Activated T-helper 2 cell treated with anti-CD3 and anti-CD28 coated beads, Interferon-gamma antibody, Interleukin-2, Interleukin-4, amounts not matched to agents 10 μg/mL and 5 μg/mL and 100 μg/mL, durations not matched to agents 14 hours and 24 hours and 36 hours (primary cell): ENCODE results near the gene RCAN1. TPM values are rescaled to one million over a fixed set of nuclear protein-coding genes. Genes with fewer than 3 reads are reported as not detected.

ENCODE experiments used
- DNase-seq: peaks from one replicate; pipeline ENCODE4 v3.0.0; 2021; ENCODE audit warnings: low spot score
- H3K27ac Mint-ChIP-seq: one replicate; pipeline ENCODE4 v1.8.0; 2021; ENCODE audit warnings: mixed read lengths
- H3K27me3 Mint-ChIP-seq: one replicate; pipeline ENCODE4 v1.8.0; 2021; ENCODE audit warnings: low read depth, mixed read lengths
- H3K36me3 Mint-ChIP-seq: one replicate; pipeline ENCODE4 v1.8.0; 2021; ENCODE audit warnings: low read depth, mixed read lengths
- H3K4me1 Mint-ChIP-seq: one replicate; pipeline ENCODE4 v1.8.0; 2021; ENCODE audit warnings: low read depth, mixed read lengths
- H3K4me3 Mint-ChIP-seq: one replicate; pipeline ENCODE4 v1.8.0; 2021; ENCODE audit warnings: low read depth, mild to moderate bottlenecking, moderate library complexity, mixed read lengths
- H3K9me3 Mint-ChIP-seq: one replicate; pipeline ENCODE4 v1.8.0; 2021; ENCODE audit warnings: mixed read lengths
- intact Hi-C: fragments of 100-400 bp; cut with micrococcal nuclease; formaldehyde crosslinking; loops from one replicate; pipeline ENCODE4 v1.15.1; 2023
- total RNA-seq: library from RNA; stranded (reverse); gene quantifications from 2 replicates; pipeline ENCODE4 v1.2.3, GENCODE V29; 2022

Gene RCAN1
- 21.1 and 21.8 TPM in 2 replicates for total RNA-seq

- intact Hi-C loops, result loop anchor here (2.0 to 10.0 kb wide), 2 partner anchors 700 to 970 kb away; partner anchors contain the start of genes ATP5PO, CRYZL1 and ITSN1
- peak; percentile 85 for DNase-seq
- Mint-ChIP-seq H3K27ac (peak within 1 kb of the TSS; percentile 13), H3K4me3 (peak within 1 kb of the TSS; percentile 85), H3K36me3 (no peaks in the 10 kb centered on the region), H3K27me3 (peaks cover 19% of the 10 kb centered on the region), H3K4me1 (peaks cover 17% of the 10 kb centered on the region), H3K9me3 (no peaks in the 10 kb centered on the region)
These were observed at the start of gene RCAN1 for GRCh38 chr21:34614628-34615486. RCAN1 (minus strand) TSS chr21:34615113; CDS start chr21:34615011, 102 bp downstream.

GRCh38 chr21:34661848-34662247 lies 46.9 kb upstream of the RCAN1 start:
- no peaks in the 10 kb centered on the region for H3K36me3 Mint-ChIP-seq
- peaks cover 43% of the 10 kb centered on the region for H3K27me3 Mint-ChIP-seq
- H3K27ac Mint-ChIP-seq, result no peak overlapping the region
- intact Hi-C loops, result no loop called here
- DNase-seq, result no peak
- H3K4me1 Mint-ChIP-seq, result peaks cover 3% of the 10 kb centered on the region
- H3K9me3 Mint-ChIP-seq, result peaks cover 36% of the 10 kb centered on the region
- H3K4me3 Mint-ChIP-seq, result no peak overlapping the region

DNA sequence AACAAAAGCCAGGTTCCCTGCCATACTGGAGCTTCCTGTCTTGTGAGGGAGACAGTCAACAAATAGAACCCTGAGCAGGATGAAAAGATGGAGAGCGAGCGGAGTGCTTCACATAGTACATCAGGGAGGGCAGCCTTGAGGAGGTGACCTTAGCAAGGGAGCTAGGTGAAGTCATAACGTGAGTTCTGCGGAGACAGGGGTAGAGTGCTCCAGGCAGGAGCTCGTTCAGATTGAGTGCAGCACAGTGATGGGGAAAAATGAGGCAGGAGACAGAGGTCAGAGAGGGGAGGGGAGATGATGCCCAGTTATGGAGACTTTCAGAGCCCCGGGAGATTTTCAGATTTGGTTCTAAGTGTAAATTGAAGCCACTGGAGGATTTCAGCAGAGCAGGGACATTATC lies 38.6 kb upstream of the RCAN1 start:
- peaks cover 7% of the 10 kb centered on the region for H3K4me1 Mint-ChIP-seq
- H3K36me3 Mint-ChIP-seq, result peaks cover 5% of the 10 kb centered on the region

DNA sequence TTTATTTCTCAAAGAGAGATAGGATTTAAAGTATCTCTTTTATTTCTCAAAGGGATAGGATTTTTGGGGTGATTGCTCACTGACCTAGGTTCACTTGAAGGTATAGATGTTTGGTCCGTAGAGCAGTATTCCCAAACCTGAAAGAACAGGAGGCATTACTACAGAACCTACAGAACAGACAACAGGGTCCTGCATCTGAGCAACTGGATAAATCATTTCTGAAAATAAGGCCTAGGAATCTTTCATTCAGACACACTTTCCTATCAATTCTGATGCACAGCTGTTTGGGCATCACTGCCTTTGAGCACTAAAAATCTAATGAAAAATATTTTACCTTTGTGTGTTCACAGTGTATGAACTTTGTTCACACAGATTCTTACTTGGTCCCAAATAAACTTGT lies 36.7 kb upstream of the RCAN1 start:
- intact Hi-C loops, result no loop called here
- peaks cover 5% of the 10 kb centered on the region for H3K36me3 Mint-ChIP-seq
- H3K9me3 Mint-ChIP-seq, result peaks cover 5% of the 10 kb centered on the region
- H3K27ac Mint-ChIP-seq, result no peak overlapping the region
- peaks cover 7% of the 10 kb centered on the region for H3K4me1 Mint-ChIP-seq
- H3K27me3 Mint-ChIP-seq, result peaks cover 18% of the 10 kb centered on the region
- no peak for DNase-seq
- no peak overlapping the region for H3K4me3 Mint-ChIP-seq

More for the DNA sequence above, 38.6 kb upstream of the RCAN1 start:
- Mint-ChIP-seq H3K27me3 (peaks cover 26% of the 10 kb centered on the region), H3K9me3 (peaks cover 5% of the 10 kb centered on the region), H3K27ac (no peak overlapping the region), H3K4me3 (no peak overlapping the region)
- DNase-seq, result no peak
- intact Hi-C loops, result no loop called here

- intact Hi-C loops, result no loop called here
- DNase-seq, result no peak
- Mint-ChIP-seq H3K36me3 (peaks cover 5% of the 10 kb centered on the region), H3K9me3 (peaks cover 5% of the 10 kb centered on the region), H3K27me3 (peaks cover 14% of the 10 kb centered on the region), H3K4me3 (no peak overlapping the region), H3K4me1 (peaks cover 7% of the 10 kb centered on the region), H3K27ac (no peak overlapping the region)
These were observed 36.0 kb upstream of the RCAN1 start for GRCh38 chr21:34650861-34651431.

GRCh38 chr21:34649400-34649799 lies 34.5 kb upstream of the RCAN1 start:
- no peak for DNase-seq
- H3K27ac Mint-ChIP-seq, result no peak overlapping the region
- H3K4me3 Mint-ChIP-seq, result no peak overlapping the region
- H3K36me3 Mint-ChIP-seq, result peaks cover 5% of the 10 kb centered on the region
- intact Hi-C loops, result no loop called here
- H3K4me1 Mint-ChIP-seq, result peaks cover 7% of the 10 kb centered on the region
- H3K9me3 Mint-ChIP-seq, result peaks cover 5% of the 10 kb centered on the region
- peaks cover 12% of the 10 kb centered on the region for H3K27me3 Mint-ChIP-seq

DNA sequence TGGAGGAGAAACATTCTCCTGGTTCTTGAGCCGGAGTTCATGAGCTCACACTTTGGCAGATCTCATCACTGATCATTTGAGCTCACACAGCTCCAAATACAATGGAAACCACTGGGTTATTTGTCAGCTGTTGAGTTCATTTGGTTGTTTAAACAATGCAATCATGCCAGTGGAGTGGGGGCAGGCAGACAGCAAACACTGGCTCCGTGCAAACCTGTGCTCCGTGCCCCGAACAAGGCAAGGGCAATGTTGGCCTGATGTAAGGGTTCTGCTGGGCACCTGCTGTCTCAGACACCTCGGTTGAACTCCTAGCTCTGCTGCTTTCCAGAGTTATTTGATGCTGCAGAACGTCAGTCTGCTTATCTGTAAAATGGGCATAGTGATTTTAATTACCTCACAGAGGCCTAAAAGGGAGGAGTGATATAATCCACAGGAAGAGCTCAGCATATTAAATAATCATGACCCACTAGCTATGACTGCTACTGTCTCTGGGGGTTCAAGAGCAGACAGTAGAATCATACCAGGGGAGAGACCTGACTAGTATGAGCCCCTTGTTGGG lies 33.9 kb upstream of the RCAN1 start:
- H3K4me1 Mint-ChIP-seq, result peaks cover 7% of the 10 kb centered on the region
- no peak for DNase-seq
- peaks cover 11% of the 10 kb centered on the region for H3K27me3 Mint-ChIP-seq

GRCh38 chr21:34647555-34647954 lies 32.6 kb upstream of the RCAN1 start:
- H3K27ac Mint-ChIP-seq, result no peak overlapping the region
- H3K27me3 Mint-ChIP-seq, result peaks cover 7% of the 10 kb centered on the region
- H3K4me3 Mint-ChIP-seq, result no peak overlapping the region
- no peak for DNase-seq
- H3K36me3 Mint-ChIP-seq, result no peaks in the 10 kb centered on the region
- peaks cover 9% of the 10 kb centered on the region for H3K4me1 Mint-ChIP-seq
- peaks cover 5% of the 10 kb centered on the region for H3K9me3 Mint-ChIP-seq
- intact Hi-C loops, result no loop called here

More for the DNA sequence above, 33.9 kb upstream of the RCAN1 start:
- Mint-ChIP-seq H3K9me3 (peaks cover 5% of the 10 kb centered on the region), H3K27ac (no peak overlapping the region), H3K36me3 (peaks cover 4% of the 10 kb centered on the region), H3K4me3 (no peak overlapping the region)
- intact Hi-C loops, result no loop called here

GRCh38 chr21:34644825-34645224 lies 29.9 kb upstream of the RCAN1 start:
- H3K9me3 Mint-ChIP-seq, result peaks cover 4% of the 10 kb centered on the region
- H3K4me1 Mint-ChIP-seq, result peaks cover 29% of the 10 kb centered on the region
- no peak for DNase-seq
- no peak overlapping the region for H3K4me3 Mint-ChIP-seq
- H3K27me3 Mint-ChIP-seq, result peaks cover 6% of the 10 kb centered on the region
- no peak overlapping the region for H3K27ac Mint-ChIP-seq
- intact Hi-C loops, result no loop called here
- H3K36me3 Mint-ChIP-seq, result peaks cover 4% of the 10 kb centered on the region

GRCh38 chr21:34642211-34643075 lies 27.5 kb upstream of the RCAN1 start:
- DNase-seq, result no peak
- Mint-ChIP-seq H3K36me3 (peaks cover 13% of the 10 kb centered on the region), H3K27me3 (no peaks in the 10 kb centered on the region), H3K9me3 (peaks cover 8% of the 10 kb centered on the region), H3K4me1 (peaks cover 34% of the 10 kb centered on the region), H3K4me3 (no peak overlapping the region), H3K27ac (no peak overlapping the region)
- intact Hi-C loops, result no loop called here

DNA sequence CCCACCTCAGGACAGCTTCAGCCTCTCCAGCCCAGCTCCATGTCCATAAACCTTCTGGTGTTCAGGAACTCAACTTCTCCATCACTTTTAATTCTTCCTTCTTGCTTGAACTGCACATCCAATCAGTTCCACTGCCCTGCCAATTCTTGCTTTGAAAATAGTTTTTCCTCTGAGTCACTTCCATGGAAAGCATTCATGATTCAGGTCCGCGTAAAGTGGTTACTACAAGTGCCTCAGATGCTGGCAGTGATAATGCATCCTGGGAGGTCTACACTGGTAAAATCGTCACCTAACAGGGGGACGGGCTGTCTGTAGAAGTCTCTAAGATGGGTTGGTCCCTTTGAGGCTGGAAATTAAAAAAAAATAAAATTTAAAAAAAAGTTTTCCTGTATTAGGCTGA lies 25.9 kb upstream of the RCAN1 start:
- intact Hi-C loops, result no loop called here
- peaks cover 13% of the 10 kb centered on the region for H3K36me3 Mint-ChIP-seq
- H3K27ac Mint-ChIP-seq, result peak overlapping the region; percentile 96
- no peaks in the 10 kb centered on the region for H3K27me3 Mint-ChIP-seq
- peaks cover 8% of the 10 kb centered on the region for H3K9me3 Mint-ChIP-seq
- DNase-seq, result no peak
- H3K4me3 Mint-ChIP-seq, result peak overlapping the region; percentile 70
- peaks cover 34% of the 10 kb centered on the region for H3K4me1 Mint-ChIP-seq
